Measurements from ENCODE around the gene SH3YL1.
A peak's percentile ranks its signal among the peaks of the same experiment; 100 is the strongest.

SH3YL1 gene, protein sequence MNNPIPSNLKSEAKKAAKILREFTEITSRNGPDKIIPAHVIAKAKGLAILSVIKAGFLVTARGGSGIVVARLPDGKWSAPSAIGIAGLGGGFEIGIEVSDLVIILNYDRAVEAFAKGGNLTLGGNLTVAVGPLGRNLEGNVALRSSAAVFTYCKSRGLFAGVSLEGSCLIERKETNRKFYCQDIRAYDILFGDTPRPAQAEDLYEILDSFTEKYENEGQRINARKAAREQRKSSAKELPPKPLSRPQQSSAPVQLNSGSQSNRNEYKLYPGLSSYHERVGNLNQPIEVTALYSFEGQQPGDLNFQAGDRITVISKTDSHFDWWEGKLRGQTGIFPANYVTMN

DNA sequence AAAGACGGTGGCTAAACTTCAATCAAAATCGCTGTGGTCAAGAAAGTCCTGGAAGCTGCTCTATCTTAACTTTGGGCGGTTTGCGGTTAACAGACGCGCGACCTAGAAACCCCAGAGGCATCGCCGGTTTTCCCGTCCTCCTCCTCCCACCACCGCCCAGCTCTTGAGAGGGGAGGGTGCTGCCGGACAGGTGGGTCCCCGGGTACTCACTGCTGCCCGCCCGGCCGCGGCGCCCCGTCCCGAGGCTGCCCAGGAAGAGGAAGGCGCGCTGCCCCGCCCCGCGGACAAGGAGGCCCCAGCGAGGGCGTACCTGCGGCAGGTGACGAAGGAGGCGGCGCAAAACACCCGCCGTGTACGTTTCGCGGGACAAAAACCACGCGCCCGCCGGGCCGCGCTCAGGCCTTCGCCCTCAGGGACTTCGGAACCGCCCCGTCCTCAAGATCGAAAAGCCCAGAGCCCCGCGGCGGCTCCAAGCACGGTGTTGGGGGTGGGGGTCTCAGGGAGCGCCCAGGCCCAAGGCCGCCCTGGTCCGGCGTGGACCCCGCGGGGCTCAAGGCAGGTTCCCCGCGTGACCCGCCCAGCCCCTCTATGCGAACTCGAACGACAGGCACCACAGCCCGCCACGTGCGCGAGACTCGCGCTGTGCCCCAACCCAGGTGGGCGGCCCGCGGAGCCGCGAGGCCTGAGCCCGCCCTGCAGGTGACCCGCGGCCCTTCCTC lies at the start of gene SH3YL1:
Gene SH3YL1 (minus strand): TSS at position 259 of the 719 bp plus-strand sequence. CDS start 48 bp downstream, at position 211.
- DNase-seq (ENCODE audit: low read depth in 2 of 2), result peak; percentile 13 to 35

DNA sequence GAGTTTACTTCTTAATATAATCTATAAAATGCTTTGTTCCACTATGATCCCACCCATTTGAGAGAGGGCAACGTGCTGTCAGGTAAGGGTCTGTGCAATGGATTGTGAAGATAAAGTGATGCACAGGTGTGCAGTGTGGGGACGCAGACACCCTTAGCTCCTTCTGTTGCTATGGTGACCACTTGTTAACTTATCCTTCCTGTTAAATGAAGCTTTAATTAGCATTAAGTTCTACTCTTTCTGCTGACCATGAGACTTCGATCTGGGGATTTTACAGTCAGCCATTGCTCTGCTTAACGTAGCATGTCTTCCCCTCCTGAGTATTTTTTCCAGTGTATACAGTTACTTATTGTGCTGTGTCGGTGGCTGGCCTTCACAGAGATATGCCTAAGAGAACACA lies 47.2 kb upstream of the SH3YL1 start:
- DNase-seq (ENCODE audit: low read depth in 2 of 2), result no peak

DNA sequence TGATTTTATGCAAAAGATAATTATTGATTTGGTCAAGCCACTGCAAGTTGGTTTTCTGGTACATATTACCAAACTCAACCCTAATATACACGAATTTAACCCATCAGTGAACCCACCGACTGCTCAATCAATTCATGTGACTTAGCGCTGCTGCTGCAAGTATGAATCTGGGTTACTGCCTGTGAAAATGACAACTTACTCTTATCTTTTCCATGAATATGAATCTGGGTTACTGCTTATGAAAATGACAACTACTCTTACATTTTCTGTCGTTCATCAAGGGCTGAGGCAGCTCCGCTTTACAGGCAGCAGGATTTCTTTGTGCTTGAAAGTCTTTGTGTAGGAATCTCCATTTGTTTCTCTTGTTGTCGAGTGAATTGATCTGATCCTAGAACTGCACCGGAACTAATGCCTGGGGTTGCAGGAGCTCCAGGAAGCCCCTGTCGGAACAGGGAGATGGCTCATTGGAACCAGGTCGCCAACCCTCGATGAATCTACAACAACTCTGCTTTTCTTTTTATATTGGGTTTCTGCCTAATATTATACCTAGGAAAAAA lies 46.2 kb upstream of the SH3YL1 start:
- DNase-seq (ENCODE audit: low read depth in 2 of 2), result no peak

DNA sequence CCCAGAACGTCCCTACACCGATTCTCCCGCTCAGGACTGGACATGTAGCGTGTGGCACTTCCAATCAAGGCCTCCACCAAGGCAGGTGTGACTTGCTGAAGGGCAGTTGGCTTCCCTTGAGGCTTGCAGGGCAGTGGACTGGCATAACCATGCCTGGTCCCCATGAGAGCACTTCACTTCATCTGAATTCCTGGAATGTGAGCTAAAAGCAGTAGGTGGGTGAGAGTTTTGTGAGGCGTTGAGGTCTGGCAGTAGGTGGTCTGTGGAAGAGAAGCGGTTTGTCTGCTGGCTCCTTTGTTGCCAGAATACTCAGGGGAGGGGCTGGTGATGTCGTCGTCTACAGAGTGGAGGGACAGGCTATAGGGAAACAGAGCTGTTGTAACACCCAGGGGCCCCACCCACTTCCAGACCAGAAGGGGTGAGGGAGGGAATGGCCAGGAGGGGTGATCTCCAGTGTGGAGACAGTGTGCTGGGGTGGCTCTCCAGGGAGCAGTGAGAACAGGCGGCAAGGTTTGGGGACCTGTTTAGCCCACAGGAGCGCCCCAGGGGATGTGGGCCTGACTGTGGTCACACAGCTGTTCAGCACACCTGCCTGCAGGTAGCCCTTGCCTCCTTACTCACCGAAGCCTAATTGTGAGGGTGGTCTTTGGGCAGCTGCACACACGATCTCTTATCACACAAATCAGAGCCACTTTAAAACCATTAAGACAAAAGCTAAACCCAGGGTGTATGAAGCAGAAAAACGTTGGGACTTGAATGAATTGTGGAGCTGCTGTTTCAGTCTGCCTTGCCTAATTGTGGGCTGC lies 45.5 kb upstream of the SH3YL1 start:
- no peak for DNase-seq (ENCODE audit: low read depth in 2 of 2)

DNA sequence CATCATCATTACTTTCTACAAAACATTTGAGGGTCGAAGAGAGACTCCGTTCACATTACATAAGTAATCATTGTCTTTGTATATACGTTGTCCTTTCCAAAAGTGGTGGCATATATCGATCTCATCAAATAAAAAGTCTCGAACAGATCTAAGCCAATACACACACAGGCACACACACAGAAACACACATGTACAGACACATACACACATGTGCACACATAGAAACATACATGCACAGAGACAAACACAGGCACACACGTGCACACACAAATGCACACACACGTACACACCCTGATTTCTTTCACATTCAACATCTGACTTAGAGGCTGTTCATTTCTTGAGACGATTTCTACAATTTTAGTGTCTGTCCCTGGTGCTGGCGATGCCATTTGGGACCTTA lies 41.5 kb upstream of the SH3YL1 start:
- DNase-seq (ENCODE audit: low read depth in 2 of 2), result no peak

DNA sequence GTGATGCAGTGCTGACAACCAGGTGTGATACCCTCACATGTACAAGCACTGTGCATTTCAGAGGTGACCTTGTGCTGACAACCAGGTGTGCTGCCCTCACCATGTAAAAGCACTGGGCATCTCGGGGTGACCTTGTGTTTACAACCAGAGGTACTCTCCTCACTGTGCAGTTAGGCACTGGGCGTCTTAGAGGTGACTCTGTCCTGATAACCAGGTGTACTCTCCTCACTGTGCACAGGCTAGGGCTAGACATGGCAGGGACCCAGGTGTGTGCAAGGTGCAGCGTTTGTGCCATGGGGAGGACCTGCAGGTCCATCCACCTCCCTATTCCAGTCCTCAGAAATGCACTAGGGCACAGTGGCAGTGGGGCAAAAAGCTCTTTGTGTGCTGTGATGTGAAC lies 32.5 kb upstream of the SH3YL1 start:
- DNase-seq (ENCODE audit: low read depth in 2 of 2), result no peak

DNA sequence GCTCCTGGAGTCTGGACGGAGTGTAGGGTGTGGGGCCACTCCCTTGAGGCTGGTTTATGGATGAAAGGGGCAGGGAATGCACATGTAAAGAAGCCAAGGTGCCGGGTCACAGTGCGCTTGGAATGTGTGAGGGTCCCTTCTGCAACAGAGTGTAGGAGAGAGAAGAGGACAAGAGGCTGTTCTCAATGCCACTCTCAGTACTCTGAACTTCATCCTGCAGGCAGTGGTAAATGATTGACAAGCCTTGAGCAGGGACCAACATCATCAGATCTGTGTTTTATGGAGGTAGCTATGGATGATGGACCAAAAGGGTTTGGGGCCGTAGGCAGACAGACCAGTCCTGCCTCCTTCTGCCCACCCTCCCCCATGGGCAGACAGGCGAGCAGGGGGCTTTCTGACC lies 31.3 kb upstream of the SH3YL1 start:
- no peak for DNase-seq (ENCODE audit: low read depth in 2 of 2)

DNA sequence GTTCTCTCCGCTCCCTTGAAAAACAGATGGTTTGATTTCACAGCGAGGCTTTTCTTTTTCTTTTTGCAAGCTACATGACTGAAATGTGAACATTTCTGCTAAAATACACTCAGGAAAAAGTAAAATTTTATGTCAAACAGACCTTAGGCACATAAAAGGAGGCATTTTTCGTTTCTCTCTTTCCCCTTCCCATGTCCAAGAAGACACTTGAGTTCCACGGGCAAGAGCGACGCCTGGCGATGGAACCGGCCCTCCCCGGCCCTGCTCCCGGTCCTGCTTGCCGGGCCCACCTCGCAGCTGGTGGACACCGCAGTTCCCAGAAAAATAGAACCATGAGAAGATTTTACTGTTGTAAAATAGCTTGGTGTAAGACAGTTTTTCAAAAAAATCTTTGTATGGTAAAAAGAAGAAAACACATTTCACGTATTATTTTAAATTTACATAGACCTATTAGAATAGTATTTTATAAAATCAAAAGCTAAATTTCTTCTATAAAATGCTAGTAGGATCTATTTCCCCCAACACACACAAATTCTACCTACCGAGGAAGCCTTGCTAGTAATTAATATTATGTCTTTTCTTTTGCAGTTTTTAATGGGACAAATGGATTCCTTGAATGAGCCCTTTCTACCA lies 26.4 kb upstream of the SH3YL1 start:
- peak in 1 of 2 donors; percentile 16 for DNase-seq (ENCODE audit: low read depth in 2 of 2)

DNA sequence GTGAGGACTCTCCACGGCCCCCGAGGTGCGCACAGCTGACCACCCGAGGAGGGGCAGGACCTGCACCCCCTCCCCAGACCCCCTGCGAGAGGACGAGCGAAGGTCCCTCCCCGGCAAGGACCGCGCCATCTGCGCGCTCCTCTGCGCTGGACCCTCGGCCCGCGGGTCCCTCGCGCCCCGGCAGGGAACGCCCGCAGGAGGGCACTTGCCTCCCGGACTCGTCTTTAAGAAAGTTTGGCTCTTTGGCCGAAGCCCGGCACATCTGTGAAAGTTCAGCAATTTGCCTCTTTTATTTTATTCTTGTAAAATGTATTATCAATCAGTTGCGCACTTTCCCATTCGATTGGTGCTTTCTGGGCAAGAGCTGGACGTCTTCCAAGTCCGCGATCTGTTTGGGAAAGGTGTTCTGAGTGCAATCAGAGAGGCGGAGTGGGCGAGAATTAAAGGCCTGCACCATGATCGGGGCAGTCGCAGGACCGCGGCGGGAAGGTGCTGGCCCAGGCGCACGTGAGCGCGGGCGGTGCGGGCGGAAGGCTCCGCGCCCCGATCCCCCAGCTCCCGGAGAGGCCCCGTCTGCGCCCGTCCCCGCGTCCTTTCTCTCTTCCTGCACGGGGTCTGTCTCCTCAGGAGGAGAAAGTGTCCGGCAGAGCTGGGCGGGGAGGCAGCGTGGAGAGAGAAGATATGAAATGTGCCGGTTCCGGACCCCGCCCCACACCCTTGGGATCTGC lies 25.7 kb upstream of the SH3YL1 start:
- no peak for DNase-seq (ENCODE audit: low read depth in 2 of 2)

DNA sequence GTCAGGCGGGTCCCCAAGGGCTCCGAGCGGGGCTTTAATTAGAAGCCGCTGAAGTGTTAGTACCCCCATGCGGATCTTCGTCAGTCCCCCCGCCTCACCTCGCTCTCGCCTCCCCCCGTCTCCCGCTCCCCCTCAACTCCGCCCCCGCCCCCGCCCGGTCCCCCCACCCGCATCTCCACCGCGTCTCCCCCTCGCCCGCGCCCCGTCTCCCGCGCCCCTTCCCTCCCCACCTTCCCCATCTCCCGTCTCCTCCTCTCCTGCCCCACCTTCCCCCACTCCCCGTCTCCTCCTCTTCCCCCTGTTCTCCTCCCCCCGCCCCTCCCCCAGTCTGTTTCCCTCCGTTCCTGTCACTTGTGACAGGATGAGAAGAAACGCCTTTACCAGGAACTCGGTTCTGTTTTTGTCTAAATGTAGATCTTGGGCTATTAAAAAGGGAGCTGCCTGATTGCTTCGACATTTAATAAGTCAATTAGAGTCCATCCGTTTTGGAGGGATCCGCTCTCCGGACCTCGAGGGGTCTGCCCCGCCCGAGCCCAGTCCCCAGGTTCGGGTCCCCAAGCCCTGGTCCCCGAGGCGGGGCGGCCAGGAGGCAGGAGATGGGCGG lies 25.0 kb upstream of the SH3YL1 start:
- DNase-seq (ENCODE audit: low read depth in 2 of 2), result no peak

DNA sequence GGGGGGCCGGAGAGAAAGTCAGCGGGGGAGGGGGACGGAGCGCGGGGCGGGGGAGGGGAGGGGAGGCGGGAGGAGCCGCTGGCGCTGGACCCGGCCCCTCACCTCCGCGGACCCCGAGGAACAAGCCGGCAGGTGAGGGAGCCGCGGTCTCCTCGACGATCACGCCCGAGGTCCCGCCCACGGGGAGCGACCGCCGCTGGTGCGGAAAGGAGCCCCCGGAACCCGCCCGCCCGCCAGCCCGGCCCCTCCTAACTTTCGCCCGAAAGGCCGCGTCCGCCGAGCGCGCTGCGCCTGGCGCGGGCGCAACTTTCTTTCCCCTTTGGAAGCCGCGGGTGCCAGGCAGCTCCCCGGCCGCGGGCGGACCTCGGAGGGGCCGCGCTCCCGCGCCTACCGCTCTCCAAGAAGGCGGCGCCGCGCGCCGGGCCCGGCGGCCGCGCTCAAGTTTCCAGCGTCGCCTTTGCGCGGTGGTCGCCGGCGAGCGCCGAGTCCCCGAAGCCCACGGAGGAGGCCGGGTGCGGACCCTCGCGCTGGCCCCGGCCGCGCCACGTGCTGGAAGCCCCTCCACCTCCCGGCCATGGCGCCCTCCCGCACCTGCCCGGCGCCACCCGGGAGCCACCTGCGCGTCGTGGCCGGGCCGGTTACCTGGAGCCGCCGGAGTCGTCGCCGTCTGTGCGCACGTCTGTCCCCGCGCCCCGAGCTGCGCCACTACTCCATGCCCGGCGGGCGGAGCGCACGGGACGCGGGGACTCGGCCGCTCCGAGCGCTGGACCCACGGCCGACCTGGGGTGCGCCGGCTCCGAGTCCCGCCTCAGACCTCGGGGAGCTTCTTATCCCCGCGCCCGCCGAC lies 24.3 kb upstream of the SH3YL1 start, which contains the start of gene ALKAL2:
Gene ALKAL2 (minus strand): TSS at position 181 of the 847 bp plus-strand sequence. CDS start 256 bp downstream, outside the sequence.
- no peak for DNase-seq (ENCODE audit: low read depth in 2 of 2)

DNA sequence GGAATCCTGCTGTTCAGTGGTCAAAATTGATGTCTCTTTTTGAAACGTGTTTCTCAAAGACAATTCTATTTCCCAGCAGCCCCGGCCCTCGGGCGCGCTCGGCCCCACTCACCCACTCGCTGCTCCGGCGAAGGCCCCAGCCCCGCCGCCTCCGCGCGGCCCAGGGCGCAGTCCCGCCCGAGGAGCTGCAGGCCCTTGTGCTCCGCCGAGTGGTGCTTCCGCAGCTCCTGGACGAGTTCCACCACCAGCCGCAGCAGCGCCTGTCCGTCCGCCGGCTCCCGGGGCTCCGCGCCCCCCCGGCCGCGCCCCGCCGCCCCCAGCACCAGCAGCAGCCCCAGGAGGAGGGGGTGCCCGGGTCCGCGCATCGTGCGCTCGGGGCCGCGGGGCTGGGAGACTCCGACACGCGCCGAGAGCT lies 23.6 kb upstream of the SH3YL1 start:
- DNase-seq (ENCODE audit: low read depth in 2 of 2), result no peak

DNA sequence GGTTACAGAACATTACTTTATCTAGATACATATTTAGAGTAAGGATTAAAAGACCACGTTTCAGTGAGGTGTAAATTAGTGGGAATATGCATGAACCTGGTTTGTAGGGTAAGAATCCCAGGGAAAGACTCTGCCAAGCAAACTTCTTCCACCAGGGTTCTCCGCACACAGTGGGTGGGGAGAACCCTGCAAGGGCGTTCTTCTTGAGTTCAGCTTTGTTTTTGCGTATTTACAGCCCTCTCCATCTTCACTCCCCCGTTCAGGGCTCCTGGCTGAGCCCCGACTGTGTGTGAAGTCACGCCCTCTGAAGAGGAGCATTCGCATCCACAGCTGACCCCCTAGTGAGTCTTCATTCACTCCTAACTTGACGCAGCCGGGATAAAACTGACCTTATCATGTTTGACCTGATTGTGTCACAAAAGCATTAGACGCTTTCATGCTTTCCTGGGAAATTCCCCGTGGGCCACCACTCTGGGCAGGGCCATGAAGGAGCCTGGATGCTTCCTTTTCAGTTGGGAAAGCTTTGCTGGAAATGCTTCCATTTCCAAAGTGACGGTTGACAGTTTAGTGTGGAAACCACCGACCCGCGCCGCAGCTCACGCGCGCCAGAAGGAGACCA lies 23.1 kb upstream of the SH3YL1 start:
- DNase-seq (ENCODE audit: low read depth in 2 of 2), result no peak

DNA sequence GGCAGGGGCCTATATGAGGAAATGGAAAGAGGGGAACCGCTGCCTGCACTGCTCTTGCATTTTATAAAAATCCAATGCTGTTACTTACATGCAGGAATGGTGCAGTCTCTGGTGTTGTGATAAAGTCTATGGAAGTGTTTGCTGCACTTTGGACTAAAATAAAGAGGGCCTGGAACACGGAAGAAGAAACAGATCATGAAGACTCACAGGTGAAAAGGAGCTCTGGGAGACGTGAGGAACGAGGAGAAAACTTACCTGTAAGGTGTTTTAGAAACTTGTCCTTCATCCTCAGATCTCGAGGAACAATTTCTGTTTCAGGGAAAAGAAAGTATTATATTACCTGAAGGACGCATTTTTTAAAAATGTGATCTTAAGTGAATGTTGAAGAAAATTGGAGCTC lies 22.2 kb upstream of the SH3YL1 start:
- no peak for DNase-seq (ENCODE audit: low read depth in 2 of 2)

DNA sequence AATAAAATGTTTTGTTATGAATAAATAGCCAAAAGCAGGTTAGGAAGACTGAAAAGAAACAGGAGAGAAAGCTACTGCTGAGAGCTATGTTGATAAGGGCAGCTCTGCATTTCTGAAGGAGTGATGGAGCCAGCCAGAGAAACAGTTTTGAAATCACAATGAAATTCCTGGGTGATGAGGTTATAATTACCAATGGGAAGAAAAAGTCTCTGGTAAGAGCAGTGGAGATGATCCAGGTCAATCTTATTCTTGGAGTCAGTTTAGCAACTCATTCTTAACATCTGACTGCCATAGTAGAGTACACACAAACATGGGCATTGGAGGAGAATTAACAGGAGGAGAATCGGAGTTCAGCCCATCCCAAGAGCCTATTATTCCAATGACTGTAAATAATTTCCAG lies 21.7 kb upstream of the SH3YL1 start:
- DNase-seq (ENCODE audit: low read depth in 2 of 2), result no peak

DNA sequence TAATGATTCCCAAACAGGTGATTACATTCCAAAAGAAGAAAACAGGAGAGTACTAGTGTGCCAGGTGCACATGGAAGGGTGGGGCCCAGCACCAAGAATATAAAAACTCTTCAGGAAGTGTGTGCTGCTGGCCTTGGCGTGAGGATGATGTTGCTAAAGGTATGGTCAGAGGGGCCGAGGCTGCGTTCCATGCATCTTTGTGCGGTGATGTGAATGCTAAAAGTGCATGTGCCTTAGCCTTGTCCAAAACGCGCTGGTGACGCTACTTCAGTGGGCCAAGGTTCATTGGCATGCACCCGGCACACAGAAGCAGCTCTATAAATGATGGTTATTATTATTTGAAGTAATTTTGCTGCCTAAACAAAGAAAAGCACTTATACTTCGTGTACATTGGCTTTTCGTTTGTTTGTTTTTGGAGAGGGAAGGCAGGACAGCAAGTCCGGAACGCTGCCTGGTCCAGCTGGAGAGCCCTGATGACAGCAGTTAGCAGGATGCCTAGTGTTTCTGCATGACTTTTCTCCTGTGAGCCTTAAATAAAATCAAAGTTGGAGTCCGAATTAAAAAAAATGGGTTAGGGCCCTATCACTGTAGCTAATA lies 21.2 kb upstream of the SH3YL1 start:
- DNase-seq (ENCODE audit: low read depth in 2 of 2), result no peak

DNA sequence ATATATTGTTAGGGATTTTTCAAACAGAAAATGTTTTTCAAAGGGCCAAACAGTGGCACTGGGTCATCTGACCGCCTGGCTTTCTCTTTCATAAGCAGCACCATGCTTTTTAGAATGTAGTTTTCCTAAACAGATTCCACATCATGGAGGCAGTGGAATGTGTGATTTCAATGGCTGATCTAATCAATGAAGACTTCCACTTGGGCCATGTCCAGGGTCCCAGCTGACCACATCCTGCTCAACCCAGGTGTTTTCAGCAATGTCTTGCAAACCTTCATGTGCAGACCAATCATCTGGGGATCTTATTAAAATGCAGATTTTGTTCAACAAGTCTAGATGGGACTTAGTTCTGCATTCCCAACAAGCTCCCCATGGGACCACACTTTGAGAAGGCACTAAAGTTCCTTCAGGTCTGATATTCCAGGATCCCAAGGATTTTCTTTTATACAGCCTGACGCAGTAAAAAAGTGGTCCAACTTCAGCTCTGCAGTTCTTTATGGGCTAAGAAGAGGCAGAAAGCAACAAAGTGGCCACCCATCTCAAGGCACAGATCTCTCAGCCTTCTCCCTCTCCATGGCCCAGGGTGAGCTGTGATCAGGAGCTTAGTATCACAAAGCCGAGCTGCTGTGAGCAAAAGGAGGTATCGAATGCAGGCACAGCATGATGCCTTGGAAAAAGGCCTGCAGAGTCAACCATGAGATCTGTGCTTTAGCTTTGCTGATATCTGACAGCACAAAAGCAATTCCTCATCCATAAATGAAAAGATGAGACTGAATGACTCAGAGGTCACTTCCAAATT lies 20.4 kb upstream of the SH3YL1 start:
- no peak for DNase-seq (ENCODE audit: low read depth in 2 of 2)
